Urothelium cell line (cell line): ENCODE measurements around the gene URAD.

ENCODE experiments used
- DNase-seq: peaks from one replicate; pipeline ENCODE4 v3.0.0; 2011; ENCODE audit warnings: low spot score, mixed read lengths
- FAIRE-seq: peaks from 2 replicates; lab custom pipeline; 2011; peaks lifted over from hg19 to GRCh38; lab: Jason Lieb, UNC

Gene URAD

GRCh38 chr13:28001049-28001448 lies 12.6 kb upstream of the URAD start:
- FAIRE-seq (no peak), DNase-seq (no peak)

- no peak for FAIRE-seq
- no peak for DNase-seq
Measured at GRCh38 chr13:28000567-28000966, 12.1 kb upstream of the URAD start.

- DNase-seq = peak; percentile 46
- no peak for FAIRE-seq
Measured at GRCh38 chr13:27997904-27998522, 9.5 kb upstream of the URAD start.

GRCh38 chr13:27991881-27992280 lies 3.4 kb upstream of the URAD start:
- DNase-seq (no peak), FAIRE-seq (no peak)

GRCh38 chr13:27985600-27985999 lies 2.9 kb downstream of the URAD start:
- no peak for DNase-seq
- FAIRE-seq = no peak

GRCh38 chr13:27982361-27982760 lies 6.1 kb downstream of the URAD start:
- DNase-seq (no peak), FAIRE-seq (no peak)

- no peak for DNase-seq
- no peak for FAIRE-seq
Measured at GRCh38 chr13:27981006-27981708, 7.3 kb downstream of the URAD start.

GRCh38 chr13:27980280-27980998 lies 8.1 kb downstream of the URAD start:
- DNase-seq (no peak), FAIRE-seq (no peak)

- FAIRE-seq = no peak
Measured at GRCh38 chr13:27979765-27980279, 8.7 kb downstream of the URAD start.

GRCh38 chr13:27979001-27979643 lies 9.4 kb downstream of the URAD start:
- FAIRE-seq (no peak), DNase-seq (no peak)

More at GRCh38 chr13:27979765-27980279, 8.7 kb downstream of the URAD start:
- no peak for DNase-seq

- no peak for FAIRE-seq
- no peak for DNase-seq
Measured at GRCh38 chr13:27978301-27978968, 10.1 kb downstream of the URAD start.

GRCh38 chr13:27977476-27978300 lies 10.8 kb downstream of the URAD start:
- DNase-seq (no peak), FAIRE-seq (no peak)

GRCh38 chr13:27976362-27977091 lies 12.0 kb downstream of the URAD start:
- no peak for DNase-seq
- FAIRE-seq = no peak

- DNase-seq = no peak
- FAIRE-seq = no peak
Measured at GRCh38 chr13:27975564-27976361, 12.7 kb downstream of the URAD start.

GRCh38 chr13:27973961-27974662 lies 14.4 kb downstream of the URAD start:
- DNase-seq (no peak), FAIRE-seq (no peak)

- DNase-seq = no peak
- no peak for FAIRE-seq
Measured at GRCh38 chr13:27973291-27973690, 15.2 kb downstream of the URAD start.

- DNase-seq (no peak), FAIRE-seq (no peak)
Measured at GRCh38 chr13:27972478-27972820, 16.0 kb downstream of the URAD start.
